Neutrophil (primary cell): ENCODE data around the gene RADIL.

ENCODE experiments used
- H3K27ac ChIP-seq: fragments of 200-600 bp; sonication (generic); 2 replicates; pipeline ENCODE4 v1.5.1; 2016; ENCODE audit warnings: mild to moderate bottlenecking, moderate library complexity
- H3K27me3 ChIP-seq: fragments of 200-600 bp; sonication (generic); 2 replicates; pipeline ENCODE4 v1.6.0; 2016; ENCODE audit warnings: mild to moderate bottlenecking
- H3K36me3 ChIP-seq: fragments of 200-600 bp; sonication (generic); 2 replicates; pipeline ENCODE4 v1.5.1; 2017
- H3K4me1 ChIP-seq, 2 experiments: fragments of 200-600 bp in 1 of 2; sonication (generic) in 1 of 2; 1 replicate in 1 of 2; 2 replicates in 1 of 2; pipeline versions ENCODE4 v1.5.1 to v1.6.1; 2013 to 2016; ENCODE audit warnings: low read depth in 1 of 2, low read length in 1 of 2, mild to moderate bottlenecking in 1 of 2, moderate library complexity in 1 of 2; ENCODE audit not compliant: control insufficient read depth in 1 of 2, insufficient read depth in 1 of 2
- H3K4me3 ChIP-seq, 2 experiments: fragments of 200-600 bp in 1 of 2; sonication (generic) in 1 of 2; 1 replicate in 1 of 2; 2 replicates in 1 of 2; pipeline ENCODE4 v1.5.1; 2013 to 2016; ENCODE audit warnings: low read depth in 1 of 2, low read length in 1 of 2, mild to moderate bottlenecking in 1 of 2, moderate library complexity in 1 of 2
- H3K9me3 ChIP-seq: fragments of 200-600 bp; sonication (generic); 2 replicates; pipeline ENCODE4 v1.5.1; 2016
- TF ChIP-seq, protein P1 (sequence below): fragments of 200-600 bp; sonication (generic); IDR thresholded peaks from 2 replicates; pipeline ENCODE4 v1.5.1; 2016; ENCODE audit warnings: antibody characterized with exemption

Gene RADIL

DNA sequence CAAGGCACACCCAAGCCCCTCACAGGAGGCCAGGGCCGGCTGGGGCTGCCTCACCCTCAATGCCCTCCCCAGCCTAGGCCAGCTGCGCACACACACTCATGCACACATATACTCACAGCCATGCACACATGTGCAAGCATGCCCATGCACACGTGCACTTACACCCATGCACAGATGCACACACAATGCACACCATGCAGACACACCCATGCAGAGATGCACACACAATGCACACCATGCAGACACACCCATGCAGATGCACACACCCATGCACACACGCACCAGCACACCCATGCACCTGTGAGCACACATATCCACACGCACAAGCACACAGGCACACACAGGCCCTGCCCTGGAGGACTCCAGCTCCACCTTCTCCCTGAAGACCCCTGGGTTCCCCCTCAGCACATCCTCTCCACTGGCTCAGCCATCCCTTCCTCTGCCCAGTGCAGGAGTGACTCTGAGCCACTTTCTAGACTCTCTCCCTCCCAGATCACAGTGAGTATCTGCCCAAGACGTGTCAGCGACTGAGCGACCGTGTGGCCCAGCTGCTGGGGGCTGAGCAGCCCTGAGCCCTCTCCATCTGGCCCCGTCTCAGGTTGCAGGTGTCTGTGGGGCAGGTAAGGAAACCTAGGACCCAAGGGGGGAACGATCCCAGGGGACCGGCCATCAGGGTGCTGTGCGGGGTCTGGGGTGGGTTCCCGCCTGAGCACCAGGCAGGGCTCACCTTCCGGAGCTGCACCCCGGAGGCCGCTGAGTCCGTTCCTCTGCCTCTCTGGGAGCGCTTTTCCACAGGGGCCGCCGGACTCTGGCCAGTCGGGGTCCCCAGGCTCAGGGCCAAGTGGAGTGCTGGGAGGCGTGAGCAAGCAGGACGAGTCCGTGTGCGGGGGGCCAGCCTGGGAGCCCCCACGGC is 82.3 kb downstream of the RADIL start:
- H3K9me3 ChIP-seq: no peaks in the 10 kb centered on the region
- TF ChIP-seq, protein P1, sequence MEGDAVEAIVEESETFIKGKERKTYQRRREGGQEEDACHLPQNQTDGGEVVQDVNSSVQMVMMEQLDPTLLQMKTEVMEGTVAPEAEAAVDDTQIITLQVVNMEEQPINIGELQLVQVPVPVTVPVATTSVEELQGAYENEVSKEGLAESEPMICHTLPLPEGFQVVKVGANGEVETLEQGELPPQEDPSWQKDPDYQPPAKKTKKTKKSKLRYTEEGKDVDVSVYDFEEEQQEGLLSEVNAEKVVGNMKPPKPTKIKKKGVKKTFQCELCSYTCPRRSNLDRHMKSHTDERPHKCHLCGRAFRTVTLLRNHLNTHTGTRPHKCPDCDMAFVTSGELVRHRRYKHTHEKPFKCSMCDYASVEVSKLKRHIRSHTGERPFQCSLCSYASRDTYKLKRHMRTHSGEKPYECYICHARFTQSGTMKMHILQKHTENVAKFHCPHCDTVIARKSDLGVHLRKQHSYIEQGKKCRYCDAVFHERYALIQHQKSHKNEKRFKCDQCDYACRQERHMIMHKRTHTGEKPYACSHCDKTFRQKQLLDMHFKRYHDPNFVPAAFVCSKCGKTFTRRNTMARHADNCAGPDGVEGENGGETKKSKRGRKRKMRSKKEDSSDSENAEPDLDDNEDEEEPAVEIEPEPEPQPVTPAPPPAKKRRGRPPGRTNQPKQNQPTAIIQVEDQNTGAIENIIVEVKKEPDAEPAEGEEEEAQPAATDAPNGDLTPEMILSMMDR: no peak
- no peak overlapping the region for H3K27ac ChIP-seq
- H3K27me3 ChIP-seq: peaks cover 15% of the 10 kb centered on the region
- no peaks in the 10 kb centered on the region for H3K36me3 ChIP-seq
- no peak overlapping the region for H3K4me3 ChIP-seq
- no peaks in the 10 kb centered on the region for H3K4me1 ChIP-seq

DNA sequence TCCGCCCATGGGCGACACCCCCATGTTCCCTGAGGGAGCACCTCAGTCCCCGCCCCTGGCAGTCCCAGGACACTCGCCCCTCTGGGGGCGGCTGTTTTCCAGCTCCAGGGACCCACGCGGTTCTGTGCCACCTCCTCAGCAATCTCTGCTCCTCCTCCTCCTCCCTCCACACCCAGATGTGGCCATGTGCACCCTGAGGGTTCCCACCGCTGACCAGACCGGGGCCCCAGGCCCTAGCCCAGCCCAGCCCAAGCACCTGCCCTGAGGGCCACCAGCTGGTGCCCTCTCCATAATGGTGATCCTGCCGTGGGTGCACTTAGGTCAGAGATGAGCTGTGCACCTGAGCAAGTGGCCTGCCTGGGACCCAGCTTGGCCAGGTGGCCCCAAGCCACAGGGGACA is 83.0 kb downstream of the RADIL start:
- TF ChIP-seq, protein P1: no peak
- H3K4me1 ChIP-seq: no peaks in the 10 kb centered on the region
- H3K9me3 ChIP-seq: no peaks in the 10 kb centered on the region
- H3K27ac ChIP-seq: no peak overlapping the region
- no peaks in the 10 kb centered on the region for H3K36me3 ChIP-seq
- no peak overlapping the region for H3K4me3 ChIP-seq
- peaks cover 8% of the 10 kb centered on the region for H3K27me3 ChIP-seq

DNA sequence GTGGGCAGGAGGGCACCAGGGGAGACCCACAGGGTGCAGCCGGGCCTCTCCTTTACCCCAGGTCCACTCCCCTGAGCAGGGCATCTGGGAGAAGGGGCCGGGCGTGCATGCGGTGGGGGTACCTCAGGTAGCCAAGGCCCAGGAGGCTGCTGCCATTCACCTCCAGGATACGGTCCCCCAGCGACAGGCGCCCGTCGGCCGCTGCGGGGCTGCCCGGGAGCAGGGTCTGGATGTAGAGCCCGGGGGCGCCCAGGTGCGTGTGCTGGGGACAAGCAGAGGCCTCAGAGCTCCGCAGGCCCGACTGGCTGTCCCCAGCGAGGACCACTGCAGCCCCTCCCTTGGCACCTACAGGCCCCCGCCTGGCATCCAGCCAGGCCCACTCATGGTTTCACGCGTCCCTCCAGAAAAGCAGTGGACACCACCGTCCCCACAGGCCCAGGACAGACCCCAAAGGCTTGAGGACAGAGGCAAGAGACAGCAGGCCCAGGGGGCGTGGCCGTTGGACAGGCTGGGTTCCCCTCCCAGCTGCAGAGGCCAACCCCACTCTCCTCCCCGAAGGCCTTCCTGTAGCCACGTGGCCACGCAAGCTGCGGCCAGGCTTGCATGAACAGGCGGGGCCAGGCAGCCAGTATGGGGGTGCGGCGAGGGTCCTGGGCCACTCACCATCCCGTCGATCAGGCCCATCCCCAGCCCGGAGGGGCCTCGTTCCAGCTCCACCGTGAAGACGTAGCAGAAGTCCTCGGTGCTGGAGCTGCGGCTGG is 83.8 kb downstream of the RADIL start:
- H3K4me3 ChIP-seq: no peak overlapping the region
- peaks cover 4% of the 10 kb centered on the region for H3K27me3 ChIP-seq
- no peaks in the 10 kb centered on the region for H3K36me3 ChIP-seq
- peaks cover 3 to 5% of the 10 kb centered on the region in 2 experiments for H3K4me1 ChIP-seq
- TF ChIP-seq, protein P1: no peak
- H3K9me3 ChIP-seq: no peaks in the 10 kb centered on the region
- no peak overlapping the region for H3K27ac ChIP-seq

DNA sequence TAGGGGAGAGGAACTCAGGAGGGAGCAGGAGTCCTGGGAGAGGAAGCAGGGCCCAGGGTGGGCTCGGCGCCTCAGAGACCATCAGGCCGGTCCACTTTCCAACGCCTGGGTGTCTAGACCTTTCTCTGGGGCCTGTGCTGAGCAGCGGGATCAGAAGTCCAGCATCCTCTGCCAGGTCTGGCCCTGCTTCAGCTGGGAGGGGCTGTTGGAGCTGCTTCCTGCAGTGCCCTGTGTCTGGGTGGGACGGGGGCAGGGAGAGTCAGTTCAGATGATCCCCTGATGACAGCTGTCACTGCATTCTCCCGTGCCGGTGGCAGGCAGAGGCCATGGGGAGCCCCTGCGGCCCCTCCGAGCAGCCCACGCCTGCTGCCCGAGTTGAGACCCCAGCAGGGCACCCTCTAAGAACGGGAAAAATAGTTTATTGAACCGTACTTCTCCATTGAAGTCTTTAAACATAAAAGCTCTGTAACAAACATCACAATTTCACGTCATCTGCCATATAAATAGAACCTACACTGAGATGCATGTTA is 84.7 kb downstream of the RADIL start:
- TF ChIP-seq, protein P1: no peak
- H3K4me1 ChIP-seq: peaks cover 5% of the 10 kb centered on the region in 2 experiments
- no peaks in the 10 kb centered on the region for H3K36me3 ChIP-seq
- peaks cover 4% of the 10 kb centered on the region for H3K27me3 ChIP-seq
- H3K27ac ChIP-seq: no peak overlapping the region
- H3K4me3 ChIP-seq: no peak overlapping the region
- no peaks in the 10 kb centered on the region for H3K9me3 ChIP-seq

DNA sequence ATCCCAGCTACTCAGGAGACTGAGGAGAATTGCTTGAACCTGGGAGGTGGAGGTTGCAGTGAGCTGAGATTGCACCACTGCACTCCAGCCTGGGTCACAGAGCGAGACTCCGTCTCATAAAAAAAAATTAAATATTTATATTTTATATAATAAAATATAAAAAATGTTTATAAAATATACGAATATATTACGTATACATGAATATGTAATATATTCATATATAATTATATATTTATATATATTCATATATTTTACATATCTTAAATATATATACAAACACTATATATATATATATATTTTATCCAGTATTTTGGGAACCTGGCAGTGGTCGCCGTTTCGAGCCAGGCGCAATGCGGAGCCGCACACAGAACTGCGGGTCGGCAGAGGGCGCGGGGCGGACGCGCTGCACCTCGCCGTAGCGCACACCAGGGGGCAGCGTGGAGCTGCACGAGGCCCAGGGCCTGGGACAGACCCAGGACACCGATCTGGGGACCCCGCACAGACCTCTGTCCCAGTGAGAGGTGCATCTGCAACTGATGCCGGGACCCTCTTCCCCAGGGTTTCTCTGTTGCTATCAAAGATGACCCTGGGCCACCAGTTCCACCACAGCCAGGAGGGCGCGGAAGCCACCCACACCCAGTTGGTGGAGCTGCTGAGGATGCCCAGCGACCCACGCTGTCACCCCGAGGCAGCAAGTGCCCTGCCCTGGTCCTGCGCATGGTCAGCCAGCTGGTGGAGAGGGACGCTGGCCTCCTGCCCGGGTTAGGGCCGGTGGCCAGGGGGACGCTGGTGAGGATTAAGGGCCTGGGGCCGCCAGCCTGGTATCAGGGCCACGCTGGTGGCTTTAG is 85.4 kb downstream of the RADIL start:
- TF ChIP-seq, protein P1: peak; percentile 82
- Histone ChIP-seq H3K4me3 (no peak overlapping the region), H3K9me3 (no peaks in the 10 kb centered on the region), H3K27ac (no peak overlapping the region), H3K4me1 (peaks cover 5% of the 10 kb centered on the region in 2 experiments), H3K36me3 (no peaks in the 10 kb centered on the region), H3K27me3 (peaks cover 4% of the 10 kb centered on the region)
